ENCODE data around the gene FHL1.
"Not testable (repeated sequence)": the region's sequence is repeated elsewhere in the genome, so short reads cannot be mapped to it uniquely, and the experiment has no call there.

Gene FHL1

DNA sequence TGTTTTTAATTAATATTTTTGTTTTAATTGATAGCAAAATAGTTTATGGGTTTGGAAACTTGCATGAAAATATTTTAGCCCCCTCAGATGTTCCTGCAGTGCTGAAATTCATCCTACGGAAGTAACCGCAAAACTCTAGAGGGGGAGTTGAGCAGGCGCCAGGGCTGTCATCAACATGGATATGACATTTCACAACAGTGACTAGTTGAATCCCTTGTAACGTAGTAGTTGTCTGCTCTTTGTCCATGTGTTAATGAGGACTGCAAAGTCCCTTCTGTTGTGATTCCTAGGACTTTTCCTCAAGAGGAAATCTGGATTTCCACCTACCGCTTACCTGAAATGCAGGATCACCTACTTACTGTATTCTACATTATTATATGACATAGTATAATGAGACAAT, 63.5 kb downstream of the FHL1 start:
- FAIRE-seq = no peak

GRCh38 chrX:136211766-136212556, 64.6 kb downstream of the FHL1 start:
- no peak for FAIRE-seq

- FAIRE-seq = no peak
Measured at GRCh38 chrX:136212557-136213111, 65.3 kb downstream of the FHL1 start.

GRCh38 chrX:136214551-136214950, 67.2 kb downstream of the FHL1 start:
- FAIRE-seq = no peak

DNA sequence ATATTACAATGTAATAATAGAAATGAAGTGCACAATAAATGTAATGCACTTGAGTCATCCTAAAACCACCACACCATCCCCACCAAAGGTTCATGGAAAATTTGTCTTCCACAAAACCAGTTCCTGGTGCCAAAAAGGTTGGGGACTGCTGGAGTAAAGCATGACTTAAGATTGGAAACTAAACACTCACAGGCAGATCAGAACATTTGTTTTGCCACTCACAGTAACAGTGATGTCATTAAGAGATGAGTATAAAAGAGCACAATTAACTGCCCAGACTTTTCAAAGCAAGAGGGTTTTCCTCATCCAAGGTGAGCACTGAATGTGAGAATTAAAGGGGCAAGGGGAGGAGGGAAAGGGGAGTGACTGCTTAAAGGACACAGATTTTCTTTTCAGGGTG, 68.2 kb downstream of the FHL1 start:
- FAIRE-seq = no peak

GRCh38 chrX:136219893-136220292, 72.6 kb downstream of the FHL1 start:
- no peak for FAIRE-seq

DNA sequence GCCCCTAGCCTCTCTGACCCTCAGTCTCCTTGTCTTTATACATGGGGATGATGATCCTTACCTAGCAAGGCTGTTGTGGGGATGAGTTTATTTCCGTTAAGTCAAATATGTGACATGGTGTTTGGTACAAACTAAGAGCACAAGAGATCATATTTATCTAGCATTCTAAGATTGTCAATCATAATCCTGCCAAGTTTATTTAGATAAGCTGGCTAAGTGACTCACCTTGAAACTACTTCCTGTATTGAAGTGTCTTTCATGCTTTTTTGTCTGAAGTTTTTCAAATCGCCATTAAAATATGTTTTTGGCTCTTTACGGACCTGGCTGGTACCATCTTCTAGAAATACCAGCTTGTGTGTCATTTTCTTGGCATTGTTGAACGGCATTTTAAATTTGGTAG, 73.2 kb downstream of the FHL1 start:
- no peak for FAIRE-seq

- FAIRE-seq = no peak
Measured at GRCh38 chrX:136220951-136221350, 73.6 kb downstream of the FHL1 start.

DNA sequence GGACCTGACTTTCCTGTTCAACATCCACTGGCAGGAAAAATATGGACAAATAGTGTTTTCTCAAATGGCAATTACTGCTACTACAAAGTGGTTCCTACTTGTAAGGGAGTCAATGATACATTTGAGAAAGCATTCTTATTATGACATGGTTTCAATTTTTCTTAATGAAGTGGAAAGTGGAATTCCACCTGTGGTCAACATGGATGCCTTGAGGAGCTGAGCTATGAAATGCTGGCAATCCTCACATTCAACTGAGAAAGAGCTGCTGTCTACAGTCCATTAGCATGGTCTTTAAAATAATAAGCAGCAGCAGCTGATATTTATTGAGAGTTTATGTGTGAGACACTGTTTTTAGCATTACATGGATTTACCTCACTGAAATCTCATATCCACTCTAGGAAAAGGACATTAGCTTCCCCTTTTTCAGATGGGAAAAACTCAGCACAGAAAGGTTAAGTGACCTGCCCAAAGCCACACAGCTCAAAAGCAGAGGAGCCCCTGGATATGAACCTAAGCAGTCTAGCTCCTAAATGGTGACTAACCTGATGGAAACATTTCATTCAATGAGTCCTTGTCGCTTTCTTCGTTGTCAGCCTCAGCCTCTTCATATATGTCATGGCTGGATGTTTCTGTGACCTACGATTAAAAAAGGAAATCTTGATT, 74.6 kb downstream of the FHL1 start:
- no peak for FAIRE-seq

- FAIRE-seq = no peak
Measured at GRCh38 chrX:136227074-136227473, 79.7 kb downstream of the FHL1 start.

DNA sequence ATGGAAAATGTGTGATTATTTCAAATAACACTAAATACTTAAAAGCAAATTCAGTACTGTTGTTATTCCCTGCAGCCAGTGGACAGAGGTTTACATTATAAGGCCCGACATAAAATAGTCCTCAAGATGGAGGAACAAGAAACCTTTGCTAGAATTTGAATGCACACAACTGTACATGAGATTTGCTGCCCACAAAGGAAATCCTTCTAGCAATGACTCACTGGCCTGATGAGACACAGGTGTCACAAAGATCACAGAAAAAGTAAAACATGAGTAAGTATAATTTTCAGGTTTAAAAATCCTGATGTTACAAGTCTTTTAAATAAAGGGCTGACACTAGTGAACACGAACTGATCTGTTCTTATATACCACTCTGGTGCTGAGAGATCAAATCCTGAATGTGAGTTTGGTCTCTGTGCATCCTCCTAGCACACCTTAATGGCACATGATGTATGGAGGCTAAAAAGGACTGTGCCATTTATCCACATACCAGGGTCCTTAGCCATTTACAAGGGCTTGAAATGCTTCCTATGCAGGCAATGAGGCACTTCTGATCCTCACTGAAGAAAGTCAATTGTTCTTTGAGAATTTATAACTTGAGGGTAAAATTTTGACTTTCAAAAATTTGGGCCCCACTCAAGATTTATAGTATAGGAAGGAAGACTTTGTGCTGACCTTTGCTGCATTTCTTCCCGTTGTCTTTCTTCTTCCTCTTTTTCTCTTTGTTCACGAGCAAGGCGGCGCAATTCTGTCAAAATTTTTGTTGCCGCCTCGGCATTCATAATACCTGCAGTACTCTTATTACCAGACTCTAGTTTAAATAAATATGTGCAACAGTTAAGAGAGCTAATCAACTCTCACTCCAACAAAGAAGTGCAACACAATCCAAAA, 80.9 kb downstream of the FHL1 start:
- FAIRE-seq = no peak

DNA sequence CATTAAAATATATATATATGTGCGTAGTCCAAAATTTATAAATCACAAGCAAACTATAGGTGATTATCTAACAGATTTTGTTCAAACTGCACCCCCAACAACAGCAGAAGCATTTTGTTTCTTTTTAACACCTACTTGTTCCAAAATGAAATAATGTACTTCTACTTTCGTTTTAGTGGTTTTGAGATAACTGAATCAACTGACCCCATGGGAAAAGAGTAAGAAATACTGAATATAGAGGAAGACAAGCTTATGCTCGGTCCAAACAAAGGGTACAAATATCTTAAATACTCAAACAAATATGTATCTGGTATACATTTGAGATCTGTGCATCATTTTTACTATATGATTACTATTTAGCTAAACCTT, 81.5 kb downstream of the FHL1 start:
- FAIRE-seq = no peak

GRCh38 chrX:136237074-136237473, 89.7 kb downstream of the FHL1 start:
- FAIRE-seq = no peak

DNA sequence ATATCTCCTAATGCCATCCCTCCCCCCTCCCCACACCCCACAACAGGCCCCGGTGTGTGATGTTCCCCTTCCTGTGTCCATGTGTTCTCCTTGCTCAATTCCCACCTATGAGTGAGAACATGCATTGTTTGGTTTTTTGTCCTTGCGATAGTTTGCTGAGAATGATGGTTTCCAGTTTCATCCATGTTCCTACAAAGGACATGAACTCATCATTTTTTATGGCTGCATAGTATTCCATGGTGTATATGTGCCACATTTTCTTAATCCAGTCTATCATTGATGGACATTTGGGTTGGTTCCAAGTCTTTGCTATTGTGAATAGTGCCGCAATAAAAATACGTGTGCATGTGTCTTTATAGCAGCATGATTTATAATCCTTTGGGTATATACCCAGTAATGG, 90.5 kb downstream of the FHL1 start:
- not testable (repeated sequence) for FAIRE-seq

- no peak for FAIRE-seq
Measured at GRCh38 chrX:136246201-136246600, 98.9 kb downstream of the FHL1 start.

- peak; percentile 24 for FAIRE-seq
Measured at GRCh38 chrX:136250191-136251040, 103.1 kb downstream of the FHL1 start.

DNA sequence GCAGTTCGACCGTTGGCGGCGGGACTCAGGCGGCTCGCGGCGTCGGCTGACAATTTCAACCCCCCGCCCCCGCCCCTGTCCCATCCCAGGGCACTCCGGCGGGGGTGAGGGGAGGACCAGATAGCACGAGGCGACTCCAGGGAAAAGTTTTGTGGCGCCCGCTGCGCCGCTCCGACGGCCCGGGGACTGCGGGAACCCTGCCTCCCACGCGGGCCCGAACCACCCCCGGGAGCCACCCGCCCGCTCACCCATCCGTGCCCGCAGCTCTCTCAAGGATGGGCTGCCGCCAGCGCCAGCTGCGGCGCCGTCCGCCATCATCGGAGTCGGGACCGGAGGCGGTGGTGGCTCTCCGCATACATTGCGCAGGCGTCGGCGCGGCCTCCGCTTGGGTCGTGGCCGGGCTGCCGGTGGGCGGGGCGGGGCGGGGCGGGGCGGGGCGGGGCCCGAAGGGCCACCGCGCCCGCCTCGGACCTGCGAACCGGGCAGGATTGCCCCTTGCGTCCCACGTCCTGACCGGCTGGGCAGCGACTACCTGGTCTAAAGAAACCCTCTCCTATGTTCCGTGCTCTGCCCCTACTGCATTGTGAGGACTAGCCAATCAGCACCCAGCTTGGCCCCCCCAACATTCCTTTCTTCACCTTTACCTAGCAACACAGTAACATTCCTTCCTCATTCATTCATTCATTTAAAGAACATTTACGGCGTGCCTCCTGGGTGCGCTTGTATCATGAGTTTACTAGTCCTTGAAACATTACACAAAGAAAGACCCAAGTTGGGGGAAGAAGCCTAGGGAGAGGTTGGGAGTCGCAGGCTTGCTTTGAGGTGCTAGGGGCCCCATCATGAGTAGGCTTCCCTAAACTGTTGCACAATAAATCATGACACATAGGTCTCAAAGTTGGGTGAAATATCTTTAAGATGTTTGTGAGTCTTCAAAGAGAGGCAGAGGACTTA, 104.0 kb downstream of the FHL1 start, which contains the start of gene MAP7D3:
TSS of gene MAP7D3 (minus strand) at position 360 of the 951 bp plus-strand sequence. CDS start at position 318, 42 bp downstream.
- no peak for FAIRE-seq

GRCh38 chrX:136255541-136255940, 108.2 kb downstream of the FHL1 start:
- no peak for FAIRE-seq

DNA sequence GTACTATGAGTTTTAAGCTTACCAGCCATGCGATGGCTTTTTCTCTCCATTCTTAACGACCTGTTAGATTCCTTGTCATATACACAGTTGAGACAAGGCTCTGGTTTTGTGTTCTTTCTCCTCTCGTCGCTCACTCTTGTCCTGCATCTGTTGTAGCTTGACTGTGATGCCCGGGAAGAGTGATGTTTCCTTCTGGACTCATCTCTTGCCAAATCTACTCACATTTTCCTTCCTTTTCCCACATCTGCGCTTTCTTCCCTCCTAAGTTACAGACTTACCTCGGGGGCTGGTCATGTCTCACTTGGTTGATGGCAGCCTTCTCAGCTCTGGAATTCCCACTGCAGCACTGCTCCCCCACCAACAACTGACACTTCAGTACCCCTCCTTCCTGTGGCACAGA, 108.7 kb downstream of the FHL1 start:
- no peak for FAIRE-seq

DNA sequence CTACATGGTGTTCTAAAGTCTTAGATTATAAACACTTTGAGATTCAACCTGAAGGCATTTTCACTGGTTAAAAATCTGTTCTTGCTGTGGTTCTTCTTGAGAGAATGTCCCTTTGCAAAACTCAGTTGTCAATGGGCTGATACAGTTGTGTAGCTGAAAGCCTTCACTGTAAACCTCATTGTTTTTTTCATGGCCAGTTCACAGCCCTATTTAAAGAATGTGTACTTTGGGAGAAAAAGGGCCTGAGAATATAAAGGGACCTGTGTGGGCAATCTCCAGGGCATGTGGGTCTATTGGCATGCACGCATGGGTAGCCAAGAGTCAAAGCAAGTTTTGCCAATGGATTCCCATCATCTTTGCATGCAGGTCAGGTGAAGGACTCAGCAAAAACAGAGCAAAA, 111.6 kb downstream of the FHL1 start:
- no peak for FAIRE-seq

- FAIRE-seq = no peak
Measured at GRCh38 chrX:136259543-136259942, 112.2 kb downstream of the FHL1 start.

Measured in colon (tissue), 2 donors.